Choroid plexus epithelial cell (primary cell): Measurements from ENCODE around the gene NELL1.

ENCODE experiments used
- DNase-seq: peaks from one replicate; pipeline ENCODE4 v3.0.0-alpha.2; 2010; ENCODE audit warnings: low read depth
- H3K4me3 ChIP-seq: 2 replicates; pipeline ENCODE4 v1.5.1; 2011; ENCODE audit warnings: low read depth, mild to moderate bottlenecking, control low read depth, low read length, moderate library complexity
- CTCF ChIP-seq: conservative IDR thresholded peaks from 2 replicates; pipeline ENCODE4 v1.5.1; 2011; ENCODE audit warnings: low read depth, mild to moderate bottlenecking, control low read depth, inconsistent platforms, low read length, moderate library complexity

The NELL1 gene

GRCh38 chr11:20668844-20669819 is at the start of gene NELL1:
TSS of gene NELL1 (plus strand) at chr11:20669586.
- no peak within 1 kb of the TSS for H3K4me3 ChIP-seq
- peak; percentile 2 for DNase-seq
- no peak for TF ChIP-seq CTCF

DNA sequence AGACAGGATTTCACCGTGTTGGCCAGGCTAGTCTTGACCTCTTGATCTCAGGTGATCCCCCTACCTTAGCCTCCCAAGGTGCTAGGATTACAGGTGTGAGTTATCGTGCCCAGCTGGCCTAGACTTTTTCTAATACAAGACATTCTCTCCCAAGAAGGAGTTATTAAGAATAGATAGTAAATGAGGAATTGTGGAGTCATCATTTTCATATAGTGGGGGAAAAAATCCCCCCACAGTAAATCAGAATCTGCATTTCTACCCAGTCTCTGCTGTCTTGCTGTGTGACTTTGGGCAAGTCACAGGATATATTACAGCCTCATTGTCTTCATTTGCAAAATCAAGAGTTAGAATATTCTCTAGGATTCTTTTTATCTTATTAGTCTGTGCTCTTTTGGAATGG is 48.4 kb upstream of the NELL1 start:
- no peak for TF ChIP-seq CTCF

DNA sequence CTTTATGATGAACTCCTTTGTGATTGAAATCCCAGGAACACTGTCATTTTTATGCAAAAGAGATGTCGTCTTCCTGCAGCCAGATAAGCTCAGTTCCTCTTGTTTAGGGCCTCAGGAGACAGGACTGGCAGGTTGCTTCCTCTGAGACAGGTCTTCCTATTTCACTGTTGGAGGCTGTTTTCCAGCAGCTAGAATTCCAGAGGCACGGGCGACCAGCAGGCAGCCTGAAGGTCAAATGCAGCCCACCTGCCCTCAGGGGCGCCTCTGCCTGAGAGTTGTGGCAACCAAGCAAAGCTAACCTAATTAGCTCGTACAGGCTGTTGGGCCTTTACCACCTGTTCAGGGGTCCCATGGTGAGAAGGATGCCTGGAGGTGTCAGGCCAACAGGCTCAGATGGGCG is 47.7 kb upstream of the NELL1 start:
- H3K4me3 ChIP-seq = no peak overlapping the region
- DNase-seq = no peak
- no peak for TF ChIP-seq CTCF

More for the DNA sequence above, 48.4 kb upstream of the NELL1 start:
- no peak overlapping the region for H3K4me3 ChIP-seq
- DNase-seq = no peak

DNA sequence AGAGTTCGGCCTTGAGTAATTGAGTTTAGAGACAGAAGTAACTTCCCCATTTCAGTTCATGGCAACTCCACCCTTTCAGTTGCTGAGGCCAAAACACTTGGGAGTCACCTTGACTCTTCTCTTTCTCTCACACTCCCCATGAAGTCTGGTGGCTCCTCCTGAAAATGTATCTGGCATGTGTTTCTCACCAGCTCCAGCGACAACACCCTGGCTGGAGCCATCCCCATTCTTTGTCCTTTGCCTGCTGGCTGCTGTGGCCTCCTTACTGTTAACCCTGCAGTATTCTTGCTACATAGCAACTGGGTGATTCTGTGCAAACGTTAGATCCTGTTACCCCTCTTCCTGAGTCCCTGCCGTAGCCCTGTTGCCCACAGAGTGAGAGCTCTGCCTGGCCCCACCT is 46.1 kb upstream of the NELL1 start:
- no peak for DNase-seq
- no peak overlapping the region for H3K4me3 ChIP-seq
- TF ChIP-seq CTCF = no peak

GRCh38 chr11:20626279-20626678 is 43.1 kb upstream of the NELL1 start:
- no peak for TF ChIP-seq CTCF
- no peak overlapping the region for H3K4me3 ChIP-seq
- DNase-seq = no peak

- no peak for DNase-seq
- H3K4me3 ChIP-seq = no peak overlapping the region
- no peak for TF ChIP-seq CTCF
Observed at GRCh38 chr11:20627026-20627425, 42.4 kb upstream of the NELL1 start.

GRCh38 chr11:20627701-20628100 is 41.7 kb upstream of the NELL1 start:
- no peak overlapping the region for H3K4me3 ChIP-seq
- DNase-seq = no peak
- no peak for TF ChIP-seq CTCF
